Breast epithelium (tissue), 4 donors: ENCODE data around the gene ZZZ3. TPM values are rescaled to one million over a fixed set of nuclear protein-coding genes. Genes with fewer than 3 reads are reported as not detected.
"Not testable (repeated sequence)": the region's sequence is repeated elsewhere in the genome, so short reads cannot be mapped to it uniquely, and the experiment has no call there.

Source experiments
- DNase-seq, 2 donors: peaks; one replicate each; pipeline ENCODE4 v3.0.0-alpha.2; 2019; ENCODE audit warnings: low spot score in 2 of 2
- H3K27ac ChIP-seq, 2 donors: fragments of 200-600 bp; sonication (generic) in 1 of 2; one replicate each; pipeline ENCODE4 v1.5.1; 2016 to 2019; ENCODE audit warnings: mild to moderate bottlenecking in 1 of 2
- H3K27me3 ChIP-seq, 2 donors: fragments of 200-600 bp; sonication (generic) in 1 of 2; one replicate each; pipeline versions ENCODE4 v1.5.1 to v1.6.0; 2017 to 2019; ENCODE audit warnings: control low read depth in 1 of 2, mild to moderate bottlenecking in 1 of 2
- H3K36me3 ChIP-seq: fragments of 200-600 bp; one replicate; pipeline ENCODE4 v1.5.1; 2019
- H3K4me1 ChIP-seq, 2 donors: fragments of 200-600 bp; sonication (generic); one replicate each; pipeline ENCODE4 v1.5.1; 2016 to 2019; ENCODE audit warnings: control low read depth in 1 of 2
- H3K4me3 ChIP-seq, 3 donors: fragments of 200-600 bp; sonication (generic); 1 replicate in 2 of 3; 2 replicates in 1 of 3; pipeline ENCODE4 v1.5.1; 2016 to 2019; ENCODE audit warnings: mild to moderate bottlenecking in 3 of 3, moderate library complexity in 2 of 3
- H3K9me3 ChIP-seq, 2 donors: fragments of 200-600 bp; sonication (generic) in 1 of 2; one replicate each; pipeline ENCODE4 v1.5.1; 2016 to 2019; ENCODE audit warnings: control low read depth in 1 of 2
- POLR2A ChIP-seq: fragments of 450-650 bp; IDR thresholded peaks from one replicate; pipeline ENCODE4 v1.6.1; 2016; ENCODE audit warnings: antibody characterized with exemption, mild to moderate bottlenecking, moderate library complexity
- POLR2AphosphoS5 ChIP-seq, 3 donors: sonication (generic); formaldehyde crosslinking; IDR thresholded peaks; one replicate each; pipeline ENCODE4 v1.6.1; 2017; ENCODE audit warnings: antibody characterized with exemption in 3 of 3
- intact Hi-C: fragments of 100-400 bp; cut with DNase I; formaldehyde crosslinking; loops from one replicate; pipeline ENCODE4 v1.15.1; 2023; ENCODE audit warnings: low total_unique reads
- total RNA-seq, 3 donors: library from RNA; depleted of rRNA; stranded (reverse); fragments of >200 nt; gene quantifications; one replicate each; pipeline ENCODE4 v1.1.0, GENCODE V29; 2016
- TF ChIP-seq, protein P1 (sequence below), 3 donors: fragments of 450-650 bp; IDR thresholded peaks; one replicate each; pipeline ENCODE4 v1.5.1; 2016 to 2017; ENCODE audit warnings: antibody characterized with exemption in 3 of 3, mild to moderate bottlenecking in 3 of 3, moderate library complexity in 3 of 3

ZZZ3 gene
- total RNA-seq, 3 donors from 2014 or later, result 41.1 to 133 (median 87.2) TPM

- Histone ChIP-seq H3K27me3 (no peaks in the 10 kb centered on the region), H3K36me3 (no peaks in the 10 kb centered on the region), H3K4me1 (no peaks in the 10 kb centered on the region), H3K9me3 (no peaks in the 10 kb centered on the region), H3K27ac (no peak overlapping the region), H3K4me3 (no peak overlapping the region)
- intact Hi-C loops, result no loop called here
- no peak for DNase-seq
- no peak for TF ChIP-seq POLR2AphosphoS5 (IDR thresholded peaks at IDR 0.05)
Measured at GRCh38 chr1:77709727-77710126, 27.3 kb upstream of the ZZZ3 start.

GRCh38 chr1:77706321-77706720 lies 23.9 kb upstream of the ZZZ3 start:
- no peak for TF ChIP-seq POLR2AphosphoS5 (IDR thresholded peaks at IDR 0.05)
- TF ChIP-seq POLR2A, result no peak
- TF ChIP-seq, protein P1, sequence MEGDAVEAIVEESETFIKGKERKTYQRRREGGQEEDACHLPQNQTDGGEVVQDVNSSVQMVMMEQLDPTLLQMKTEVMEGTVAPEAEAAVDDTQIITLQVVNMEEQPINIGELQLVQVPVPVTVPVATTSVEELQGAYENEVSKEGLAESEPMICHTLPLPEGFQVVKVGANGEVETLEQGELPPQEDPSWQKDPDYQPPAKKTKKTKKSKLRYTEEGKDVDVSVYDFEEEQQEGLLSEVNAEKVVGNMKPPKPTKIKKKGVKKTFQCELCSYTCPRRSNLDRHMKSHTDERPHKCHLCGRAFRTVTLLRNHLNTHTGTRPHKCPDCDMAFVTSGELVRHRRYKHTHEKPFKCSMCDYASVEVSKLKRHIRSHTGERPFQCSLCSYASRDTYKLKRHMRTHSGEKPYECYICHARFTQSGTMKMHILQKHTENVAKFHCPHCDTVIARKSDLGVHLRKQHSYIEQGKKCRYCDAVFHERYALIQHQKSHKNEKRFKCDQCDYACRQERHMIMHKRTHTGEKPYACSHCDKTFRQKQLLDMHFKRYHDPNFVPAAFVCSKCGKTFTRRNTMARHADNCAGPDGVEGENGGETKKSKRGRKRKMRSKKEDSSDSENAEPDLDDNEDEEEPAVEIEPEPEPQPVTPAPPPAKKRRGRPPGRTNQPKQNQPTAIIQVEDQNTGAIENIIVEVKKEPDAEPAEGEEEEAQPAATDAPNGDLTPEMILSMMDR (IDR thresholded peaks at IDR 0.05), result no peak
- Histone ChIP-seq H3K4me1 (no peaks in the 10 kb centered on the region), H3K9me3 (no peaks in the 10 kb centered on the region), H3K36me3 (no peaks in the 10 kb centered on the region), H3K27me3 (no peaks in the 10 kb centered on the region), H3K27ac (no peak overlapping the region), H3K4me3 (no peak overlapping the region)
- no peak for DNase-seq
- intact Hi-C loops, result no loop called here

DNA sequence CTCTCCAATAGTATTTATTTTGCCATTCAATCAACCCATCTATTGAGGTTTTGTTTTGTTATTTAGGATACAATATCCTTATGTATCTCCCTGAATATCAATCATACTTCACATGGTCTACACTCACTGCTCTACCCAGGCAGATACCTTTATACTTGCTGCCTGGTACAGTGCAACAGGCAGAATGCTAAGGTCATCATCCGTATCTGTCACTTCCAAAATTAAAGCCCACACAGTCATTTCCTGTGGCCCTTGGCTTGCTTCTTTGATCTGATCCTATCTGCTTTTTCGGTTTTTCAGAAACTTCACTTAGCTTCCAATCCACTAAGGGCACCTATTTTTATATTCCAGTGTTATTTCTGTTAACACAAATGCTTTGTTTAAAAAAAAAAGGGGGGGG lies 22.3 kb upstream of the ZZZ3 start:
- no peak for DNase-seq
- Histone ChIP-seq H3K9me3 (no peaks in the 10 kb centered on the region), H3K27me3 (no peaks in the 10 kb centered on the region), H3K27ac (no peak overlapping the region), H3K36me3 (no peaks in the 10 kb centered on the region), H3K4me3 (no peak overlapping the region), H3K4me1 (no peaks in the 10 kb centered on the region)
- TF ChIP-seq POLR2AphosphoS5 (IDR thresholded peaks at IDR 0.05), result no peak
- TF ChIP-seq, protein P1 (IDR thresholded peaks at IDR 0.05), result no peak
- no peak for TF ChIP-seq POLR2A
- intact Hi-C loops, result no loop called here

DNA sequence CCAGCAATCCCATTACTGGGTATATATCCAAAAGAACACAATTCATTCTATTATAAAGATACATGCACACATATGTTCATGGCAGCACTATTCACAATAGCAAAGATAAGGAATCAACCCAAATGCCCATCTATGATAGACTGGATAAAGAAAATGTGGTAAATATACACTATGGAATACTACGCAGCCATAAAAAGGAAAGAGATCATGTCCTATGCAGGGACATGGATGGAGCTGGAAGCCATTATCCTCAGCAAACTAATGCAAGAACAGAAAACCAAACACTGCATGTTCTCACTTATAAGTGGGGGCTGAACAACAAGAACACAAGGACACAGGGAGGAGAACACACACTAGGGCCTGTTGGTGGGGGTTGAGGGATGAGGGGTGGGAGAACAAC lies 17.2 kb upstream of the ZZZ3 start:
- H3K27ac ChIP-seq, DNase-seq: not testable (repeated sequence)

DNA sequence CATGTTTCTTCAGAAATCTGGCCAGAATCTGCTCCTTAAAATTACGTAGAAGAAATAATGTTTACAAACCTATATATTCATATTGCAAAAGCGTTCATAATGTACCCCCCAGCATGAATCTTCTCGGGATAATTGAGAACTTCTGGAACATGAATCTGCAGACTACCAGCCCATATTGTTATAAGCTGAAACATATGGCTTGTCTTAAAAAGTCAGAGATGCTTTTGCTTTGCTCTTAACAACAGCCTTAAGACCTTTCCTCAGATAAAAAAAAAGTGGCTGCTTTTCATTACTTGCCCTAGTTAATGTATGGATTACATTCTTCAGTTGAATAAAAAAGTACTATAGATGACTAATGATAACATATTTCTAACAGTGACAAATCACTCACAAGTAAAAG lies 15.0 kb upstream of the ZZZ3 start:
- no peak overlapping the region for H3K4me3 ChIP-seq
- H3K27ac ChIP-seq, result no peak overlapping the region
- no peak for DNase-seq
- H3K4me1 ChIP-seq, result no peaks in the 10 kb centered on the region
- no peaks in the 10 kb centered on the region for H3K27me3 ChIP-seq
- H3K36me3 ChIP-seq, result no peaks in the 10 kb centered on the region
- intact Hi-C loops, result no loop called here
- TF ChIP-seq, protein P1 (IDR thresholded peaks at IDR 0.05), result no peak
- TF ChIP-seq POLR2AphosphoS5 (IDR thresholded peaks at IDR 0.05) (no peak), POLR2A (no peak)
- H3K9me3 ChIP-seq, result no peaks in the 10 kb centered on the region

More for the DNA sequence above, 17.2 kb upstream of the ZZZ3 start:
- H3K4me3 ChIP-seq, H3K9me3 ChIP-seq, intact Hi-C loops, H3K36me3 ChIP-seq, H3K27me3 ChIP-seq, H3K4me1 ChIP-seq: not testable (repeated sequence)

DNA sequence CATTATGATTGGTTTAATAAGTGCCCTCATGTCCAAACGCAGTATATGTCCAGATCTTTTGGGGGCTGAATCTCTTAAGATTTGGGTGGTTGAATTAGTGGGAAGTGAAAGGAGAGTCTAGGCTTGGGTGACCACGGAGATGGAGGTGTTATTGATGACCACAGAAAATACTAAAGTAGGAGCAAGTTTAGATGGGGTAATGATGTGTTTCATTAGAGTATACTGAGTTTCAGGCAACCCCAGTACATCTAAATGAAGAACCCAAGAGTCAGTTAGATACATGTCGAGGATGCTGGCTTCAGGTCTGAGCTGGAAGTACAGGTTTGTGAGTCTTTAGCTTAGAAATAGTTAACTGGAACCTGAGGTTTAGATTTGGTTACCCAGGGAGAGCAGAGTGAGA lies 6.5 kb upstream of the ZZZ3 start:
- TF ChIP-seq POLR2A, result no peak
- intact Hi-C loops, result no loop called here

GRCh38 chr1:77687519-77687906 lies 5.1 kb upstream of the ZZZ3 start:
- no peak for DNase-seq
- intact Hi-C loops, result no loop called here

More for the DNA sequence above, 6.5 kb upstream of the ZZZ3 start:
- Histone ChIP-seq H3K4me1 (no peaks in the 10 kb centered on the region), H3K9me3 (no peaks in the 10 kb centered on the region), H3K36me3 (no peaks in the 10 kb centered on the region), H3K27ac (no peak overlapping the region), H3K4me3 (no peak overlapping the region), H3K27me3 (no peaks in the 10 kb centered on the region)
- no peak for DNase-seq

More at GRCh38 chr1:77687519-77687906, 5.1 kb upstream of the ZZZ3 start:
- H3K4me3 ChIP-seq, result peak overlapping the region in 2 of 3 donors; percentile 29 to 52
- H3K27ac ChIP-seq, result no peak overlapping the region
- H3K4me1 ChIP-seq, result no peaks in the 10 kb centered on the region
- H3K36me3 ChIP-seq, result no peaks in the 10 kb centered on the region
- no peaks in the 10 kb centered on the region for H3K9me3 ChIP-seq
- no peak for TF ChIP-seq POLR2AphosphoS5 (IDR thresholded peaks at IDR 0.05)
- TF ChIP-seq, protein P1 (IDR thresholded peaks at IDR 0.05), result peak in 1 of 3 donors; percentile 16
- H3K27me3 ChIP-seq, result no peaks in the 10 kb centered on the region
